Activated CD8-positive, alpha-beta memory T cell treated with anti-CD3 and anti-CD28 coated beads for 24 hours (primary cell): Measurements from ENCODE around the gene KMT2D.
A peak's percentile ranks its signal among the peaks of the same experiment; 100 is the strongest.

Experiments
- DNase-seq: peaks from one replicate; pipeline ENCODE4 v3.0.0-alpha.2; 2020

KMT2D gene

DNA sequence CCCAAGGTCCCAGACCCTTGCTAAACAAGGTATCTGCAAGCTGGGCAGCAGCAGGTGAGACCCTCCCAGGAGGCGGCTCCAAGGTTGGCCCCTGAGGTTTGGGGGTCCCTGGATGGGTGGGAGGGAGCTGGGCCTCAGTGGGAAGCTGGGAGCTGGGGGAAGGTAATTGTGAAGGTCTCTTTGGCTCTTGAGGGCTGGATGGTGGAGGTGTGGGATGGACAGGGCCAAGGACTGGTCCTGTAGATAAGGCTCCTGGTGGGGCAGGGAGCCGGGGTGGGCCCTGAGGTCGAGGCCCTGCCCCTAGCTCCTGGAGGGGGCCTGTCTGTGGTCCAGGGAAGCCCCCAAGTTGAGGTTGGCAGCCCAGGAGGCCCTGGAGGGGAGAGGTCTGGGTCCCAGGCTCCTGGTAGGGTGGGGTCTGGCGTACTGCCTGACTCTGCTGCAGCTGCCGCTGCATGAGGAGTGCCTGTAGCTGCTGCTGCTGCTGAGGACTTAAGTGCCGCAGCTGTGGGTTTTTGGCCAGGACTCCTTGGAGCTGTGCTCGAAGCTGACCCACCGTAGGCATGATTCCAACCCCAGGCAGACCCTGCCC, 28.9 kb downstream of the KMT2D start:
- DNase-seq, result no peak

GRCh38 chr12:49030714-49031572, 29.7 kb downstream of the KMT2D start:
- DNase-seq, result no peak

DNA sequence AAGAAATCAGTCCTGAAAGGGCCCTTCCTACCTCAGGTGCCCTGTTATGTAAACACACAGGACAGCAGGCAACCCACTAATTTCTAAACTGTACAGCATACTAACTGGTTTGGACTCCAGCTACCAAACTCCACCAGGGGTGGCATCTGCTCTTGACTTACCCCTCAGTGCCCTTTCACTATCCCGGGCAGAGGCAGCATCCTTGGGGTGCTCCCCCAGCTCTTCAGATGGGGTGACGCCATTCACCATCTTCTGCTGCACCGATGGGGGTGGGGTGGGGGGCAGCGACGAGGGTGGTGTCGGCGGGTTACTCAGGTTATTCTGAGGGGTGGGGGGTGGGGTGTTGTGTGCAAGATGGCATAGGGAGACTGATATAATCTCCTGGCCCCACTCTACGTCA, 30.5 kb downstream of the KMT2D start:
- peak; percentile 54 for DNase-seq

DNA sequence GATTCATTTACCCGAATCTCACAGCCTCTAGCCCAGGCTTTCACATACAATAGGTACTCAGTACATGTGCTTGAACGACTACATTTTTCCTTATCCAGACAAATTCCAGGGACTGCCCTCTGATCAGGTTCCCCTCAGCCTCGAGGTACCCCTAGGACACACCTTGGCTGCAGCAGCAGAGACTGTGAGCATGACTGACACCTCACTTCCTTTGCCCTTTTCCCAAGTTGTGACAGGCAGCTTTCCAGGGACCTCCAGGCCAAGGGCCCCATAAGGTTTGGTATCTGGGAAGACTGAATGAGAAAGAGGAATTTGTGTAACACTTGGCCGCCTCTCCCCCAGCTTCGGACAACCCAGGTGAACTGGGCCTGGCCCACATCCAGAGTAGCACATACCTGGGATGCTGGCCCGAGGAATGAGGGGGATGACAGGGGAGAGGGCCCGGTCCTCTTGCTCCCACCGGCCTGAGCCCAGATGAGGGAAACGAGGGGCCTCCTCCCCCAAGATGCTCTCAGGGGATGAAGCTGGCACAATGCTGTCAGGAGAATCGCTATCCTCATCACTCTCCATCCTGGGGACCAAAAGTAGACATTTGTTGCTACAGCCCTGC, 31.8 kb downstream of the KMT2D start:
- DNase-seq, result no peak

DNA sequence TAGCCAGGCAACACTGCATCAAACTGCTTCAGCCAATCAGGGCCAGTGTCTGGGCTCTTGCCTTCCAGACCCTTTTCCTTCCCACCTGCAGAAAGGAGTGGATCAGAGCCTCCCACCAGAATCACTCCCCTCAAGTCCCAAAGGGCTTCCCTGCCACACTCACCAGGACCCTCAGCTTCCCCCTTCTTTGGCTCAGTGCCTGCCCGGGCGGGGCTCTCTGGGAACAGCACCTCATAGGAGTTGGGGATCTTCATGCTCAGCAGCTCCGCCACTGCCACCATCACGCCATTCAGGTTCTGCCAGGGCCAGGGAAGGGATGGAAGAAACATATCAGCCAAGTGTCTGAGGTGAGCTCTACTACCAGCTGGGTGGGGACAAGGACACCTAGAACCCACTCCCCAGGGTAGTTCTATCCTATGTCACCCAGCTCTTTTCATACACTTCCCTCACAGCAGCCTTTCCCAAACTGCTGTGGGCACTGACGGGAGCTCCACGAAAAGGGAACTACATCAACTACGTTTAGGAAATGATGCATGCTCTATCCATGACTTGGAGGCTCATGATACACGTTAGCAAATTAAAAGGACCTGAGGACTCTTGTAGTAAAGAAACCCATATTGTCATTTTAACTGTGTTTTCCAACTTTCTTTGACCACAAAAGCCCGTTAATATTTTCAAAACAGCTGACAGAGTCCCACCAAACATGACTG, 32.6 kb downstream of the KMT2D start:
- DNase-seq, result no peak

- no peak for DNase-seq
Measured at GRCh38 chr12:49026678-49027480, 33.7 kb downstream of the KMT2D start.

- DNase-seq, result no peak
Measured at GRCh38 chr12:49026101-49026500, 34.5 kb downstream of the KMT2D start.

DNA sequence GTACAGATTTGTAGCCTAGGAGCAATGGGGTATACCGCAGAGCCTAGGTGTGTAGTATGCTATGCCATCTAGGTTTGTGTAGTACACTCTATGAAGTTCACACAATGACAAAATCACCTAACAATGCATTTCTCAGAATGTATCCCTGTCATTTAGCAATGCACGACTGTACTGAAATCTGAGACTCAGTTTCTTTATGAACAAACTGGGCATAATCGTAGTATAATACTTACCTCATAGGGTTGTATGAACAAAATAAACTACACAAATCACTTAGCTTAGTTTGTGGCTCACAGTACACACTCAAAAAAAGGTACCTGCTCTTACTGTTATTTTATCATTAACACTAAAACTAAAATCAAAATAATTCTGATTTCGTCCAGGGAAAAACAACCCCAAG, 35.1 kb downstream of the KMT2D start:
- DNase-seq, result no peak

DNA sequence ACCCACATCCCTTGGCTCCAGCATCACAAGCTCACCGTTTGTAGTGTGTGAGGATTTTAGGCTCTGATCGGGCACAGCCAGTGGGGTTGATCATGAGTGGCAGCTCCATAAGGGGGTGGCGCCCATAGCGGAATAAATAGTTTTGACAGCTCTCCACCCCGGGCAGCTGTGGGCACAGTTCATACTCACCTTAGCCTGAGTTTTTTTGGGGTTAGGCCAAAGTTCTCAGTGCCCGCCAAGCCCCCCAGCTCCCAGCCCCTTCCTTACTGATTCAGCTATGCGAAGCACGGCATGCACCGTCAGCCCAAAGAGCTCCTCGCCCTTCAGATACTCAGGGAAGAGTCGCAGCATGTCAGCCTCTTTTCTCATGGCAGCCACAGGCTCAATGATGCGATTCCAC, 36.1 kb downstream of the KMT2D start:
- no peak for DNase-seq

GRCh38 chr12:49023812-49024211, 36.8 kb downstream of the KMT2D start:
- no peak for DNase-seq

GRCh38 chr12:49022558-49023178, 37.9 kb downstream of the KMT2D start:
- DNase-seq, result no peak

DNA sequence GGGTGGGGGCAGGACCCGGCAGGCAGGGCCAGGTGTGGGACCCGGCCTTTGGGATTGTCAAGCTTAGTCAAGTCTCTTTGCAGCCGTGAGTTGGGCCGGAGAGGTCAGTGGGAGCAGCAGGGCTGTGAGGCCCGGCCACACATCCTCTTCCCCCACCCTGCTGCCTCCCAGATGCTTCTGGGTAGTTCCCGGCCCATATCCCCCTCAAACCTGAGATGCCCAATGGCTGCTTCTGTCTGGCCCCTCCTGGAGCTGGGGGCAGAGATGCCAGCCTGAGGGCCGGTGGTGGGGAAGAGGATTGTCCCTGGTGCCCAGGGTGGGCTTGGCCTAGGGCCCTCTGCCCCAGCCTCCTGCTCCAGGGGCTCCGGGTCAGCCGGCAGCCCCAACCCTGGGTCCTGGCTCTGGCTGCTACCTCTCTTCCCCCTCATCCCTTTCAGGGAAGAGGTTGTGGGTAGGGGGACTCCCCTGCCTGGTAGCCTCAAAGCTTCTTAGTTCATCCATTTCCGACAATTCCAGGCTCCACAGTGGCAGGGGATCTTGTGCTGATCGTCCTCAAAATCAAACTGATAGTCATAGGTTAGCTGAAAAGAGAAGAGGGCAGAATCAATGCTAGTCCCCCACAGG, 39.2 kb downstream of the KMT2D start:
- no peak for DNase-seq

DNA sequence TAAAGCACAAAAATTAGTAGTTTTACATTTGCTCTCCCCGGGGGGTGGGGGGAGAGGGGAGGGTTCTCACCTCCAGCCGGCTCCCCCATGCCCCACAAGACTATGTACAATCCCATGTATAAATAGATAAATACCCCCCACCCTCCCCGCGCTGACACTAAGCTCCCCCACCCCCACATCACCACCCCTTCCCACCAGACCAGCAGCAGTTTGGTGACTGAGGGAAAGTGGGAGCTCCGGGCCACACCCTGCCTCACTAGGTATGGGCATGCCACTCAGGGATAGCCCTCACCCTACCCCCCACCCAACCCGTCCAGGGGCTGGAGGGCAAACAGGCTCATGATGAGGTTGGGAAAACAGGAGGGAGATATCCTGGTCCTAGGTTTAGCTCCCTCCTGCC, 40.2 kb downstream of the KMT2D start:
- peak; percentile 56 for DNase-seq

GRCh38 chr12:49019443-49020324, 40.9 kb downstream of the KMT2D start:
- DNase-seq, result peak; percentile 67

DNA sequence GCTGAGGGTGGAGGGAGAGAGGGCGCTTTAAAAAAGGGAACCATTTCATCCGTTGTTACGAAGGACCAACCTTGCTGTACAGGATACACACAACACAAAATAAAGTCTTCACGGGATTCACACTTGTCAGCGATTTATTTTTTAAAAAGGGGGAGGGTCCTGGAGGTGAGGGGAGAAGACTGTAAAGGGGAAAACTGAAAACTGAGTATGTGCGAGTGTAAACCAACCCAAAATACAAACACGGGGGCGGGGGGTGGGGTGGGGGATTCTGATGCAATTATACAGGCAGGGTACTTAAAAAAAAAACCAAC, 41.5 kb downstream of the KMT2D start:
- DNase-seq, result no peak

DNA sequence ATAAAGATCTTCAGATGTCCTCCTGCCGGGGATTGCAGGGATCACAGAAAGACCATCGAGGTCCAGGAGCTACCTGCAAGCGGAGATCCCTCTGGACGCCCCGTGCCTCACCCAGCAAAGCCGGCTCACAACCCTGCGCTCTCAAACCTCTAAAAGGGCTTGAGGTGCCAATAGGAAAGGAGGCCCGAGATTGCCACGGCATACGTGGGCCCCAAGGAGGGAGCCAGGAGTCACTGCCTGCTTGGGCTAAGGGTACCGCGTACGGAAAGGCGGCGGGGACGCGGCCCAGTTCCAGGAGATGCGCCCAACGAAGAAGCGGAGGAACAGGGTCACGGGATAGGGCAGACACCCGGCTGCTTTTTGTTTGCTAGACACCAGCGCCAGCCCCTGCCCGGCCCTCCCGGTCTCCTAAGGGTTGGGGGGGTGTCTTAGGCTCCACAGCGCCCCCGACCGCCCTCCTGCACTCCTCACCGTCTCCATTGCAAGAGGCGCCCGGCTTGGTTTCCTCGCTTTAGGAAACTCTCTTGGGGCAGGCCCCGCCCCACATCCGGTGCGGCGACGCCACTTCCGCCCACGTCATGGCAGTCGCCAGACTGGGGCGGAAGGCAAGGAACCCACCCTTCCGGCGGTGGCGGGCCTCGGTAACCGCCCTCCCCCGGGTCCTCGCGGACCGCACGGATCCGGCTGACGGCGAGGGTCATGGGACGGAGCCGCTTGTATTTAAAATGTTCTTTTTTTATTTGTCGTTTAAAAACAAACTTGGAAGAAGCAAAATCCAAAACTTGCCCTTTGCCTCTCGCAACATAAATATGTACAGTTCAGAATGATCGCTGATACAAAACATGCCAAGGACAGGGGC, 42.1 kb downstream of the KMT2D start, which contains the start of gene PRKAG1:
Gene PRKAG1 (minus strand): TSS at position 516 of the 859 bp plus-strand sequence. CDS start 36 bp downstream, at position 480.
- DNase-seq, result peak; percentile 96

GRCh38 chr12:49017891-49018260, 42.7 kb downstream of the KMT2D start:
- peak; percentile 75 for DNase-seq

GRCh38 chr12:49015196-49015595, 45.4 kb downstream of the KMT2D start:
- no peak for DNase-seq

GRCh38 chr12:49014547-49014946, 46.0 kb downstream of the KMT2D start:
- no peak for DNase-seq

GRCh38 chr12:49013428-49013827, 47.2 kb downstream of the KMT2D start:
- no peak for DNase-seq
